OCI-M2 (cell line): Measurements from ENCODE around the gene RERE.

ENCODE experiments used
- DNase-seq: peaks from one replicate; lab custom pipeline; 2025; ENCODE audit not compliant: unreplicated experiment; lab: John Stamatoyannopoulos, UW

RERE gene

GRCh38 chr1:8343464-8344001, 473.9 kb downstream of the RERE start:
- no peak for DNase-seq

DNA sequence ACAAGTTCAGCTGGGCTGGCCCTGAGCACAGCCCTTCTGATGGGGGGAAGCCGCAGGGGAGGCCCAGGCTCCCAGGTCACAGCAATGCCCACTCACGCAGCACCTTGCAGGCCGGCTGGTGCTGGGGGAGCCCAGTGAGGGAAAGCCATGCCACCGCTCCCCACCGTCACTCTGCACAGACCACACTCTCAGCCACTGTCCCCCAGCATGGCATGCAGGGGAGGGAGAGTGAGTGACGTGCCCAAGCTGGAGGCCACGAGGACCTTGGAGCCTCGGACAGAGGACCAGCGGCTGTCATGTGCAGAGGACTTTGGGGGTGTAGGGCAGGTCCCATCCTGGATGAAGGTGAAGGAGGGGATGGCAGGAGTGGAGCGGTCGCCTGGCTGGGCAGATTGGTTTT, 474.4 kb downstream of the RERE start:
- DNase-seq = no peak

DNA sequence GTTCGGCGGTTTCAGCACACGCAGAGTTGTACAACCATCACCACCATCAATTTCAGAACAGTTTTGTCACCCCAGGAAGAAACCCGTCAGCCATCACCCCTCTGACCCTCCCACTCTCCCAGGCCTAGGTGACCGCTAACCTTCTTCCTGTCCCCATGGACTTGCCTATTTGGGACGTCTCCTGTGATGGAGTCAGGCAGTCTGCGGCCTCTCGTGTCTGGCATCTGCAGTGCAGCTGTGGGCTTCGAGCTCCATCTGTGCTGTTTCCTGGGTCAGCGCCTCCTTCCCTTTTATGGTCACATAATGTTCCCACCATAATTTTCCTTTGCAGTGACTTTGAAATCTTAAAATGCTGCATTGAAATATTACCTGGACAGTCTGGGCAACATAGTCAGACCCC, 475.1 kb downstream of the RERE start:
- DNase-seq = no peak

DNA sequence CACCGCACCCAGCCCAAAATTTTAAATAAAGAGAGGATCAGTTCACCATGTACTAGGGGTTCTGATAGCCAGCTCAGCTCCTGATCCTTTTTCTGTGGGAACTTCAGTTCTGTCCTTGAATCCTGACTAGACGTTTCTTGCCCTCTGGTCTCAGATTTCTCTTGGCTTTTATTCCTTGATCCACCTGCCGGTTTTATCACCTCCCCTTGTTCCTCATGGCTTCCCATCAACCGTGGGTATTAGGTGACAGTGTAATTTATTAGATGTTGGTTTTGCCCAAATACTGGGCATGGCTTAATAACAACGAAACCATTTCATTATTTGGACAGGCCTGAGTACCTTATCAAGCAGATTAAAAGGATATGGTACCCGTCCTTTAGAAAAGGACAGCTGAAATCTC, 477.0 kb downstream of the RERE start:
- DNase-seq = no peak

- DNase-seq = no peak
Measured at GRCh38 chr1:8339203-8339600, 478.2 kb downstream of the RERE start.

DNA sequence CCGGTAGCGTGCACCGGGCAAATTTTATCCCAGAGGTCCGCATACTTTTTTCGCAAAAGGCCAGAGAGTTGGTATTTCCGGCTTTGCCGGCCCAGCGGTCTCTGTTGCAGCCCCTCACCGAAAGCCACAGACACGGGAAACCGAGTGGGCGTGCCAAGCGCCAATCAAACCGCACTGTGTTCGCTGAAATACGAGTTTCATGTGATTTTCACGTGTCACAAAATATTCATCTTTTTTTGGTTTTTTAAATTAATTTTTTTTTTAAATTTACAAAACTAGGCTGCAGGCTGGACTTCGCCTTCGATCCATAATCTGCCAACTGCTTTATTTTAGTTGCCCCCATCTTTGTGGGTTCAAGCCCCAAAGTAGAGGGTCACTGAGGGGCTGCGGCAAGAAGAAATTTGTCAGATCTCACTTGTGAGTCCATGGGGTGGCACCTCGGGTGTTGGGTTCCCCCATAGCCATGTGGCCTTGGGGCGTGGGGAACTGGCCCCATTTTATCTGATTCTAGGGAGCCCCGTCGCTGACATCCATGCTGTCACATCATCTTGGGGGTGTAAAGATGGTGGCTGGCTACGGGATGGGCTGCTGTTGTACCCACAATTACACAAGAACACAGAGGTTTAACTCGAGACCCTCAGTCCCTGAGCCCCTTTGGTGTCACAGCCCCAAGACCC, 478.8 kb downstream of the RERE start:
- no peak for DNase-seq

DNA sequence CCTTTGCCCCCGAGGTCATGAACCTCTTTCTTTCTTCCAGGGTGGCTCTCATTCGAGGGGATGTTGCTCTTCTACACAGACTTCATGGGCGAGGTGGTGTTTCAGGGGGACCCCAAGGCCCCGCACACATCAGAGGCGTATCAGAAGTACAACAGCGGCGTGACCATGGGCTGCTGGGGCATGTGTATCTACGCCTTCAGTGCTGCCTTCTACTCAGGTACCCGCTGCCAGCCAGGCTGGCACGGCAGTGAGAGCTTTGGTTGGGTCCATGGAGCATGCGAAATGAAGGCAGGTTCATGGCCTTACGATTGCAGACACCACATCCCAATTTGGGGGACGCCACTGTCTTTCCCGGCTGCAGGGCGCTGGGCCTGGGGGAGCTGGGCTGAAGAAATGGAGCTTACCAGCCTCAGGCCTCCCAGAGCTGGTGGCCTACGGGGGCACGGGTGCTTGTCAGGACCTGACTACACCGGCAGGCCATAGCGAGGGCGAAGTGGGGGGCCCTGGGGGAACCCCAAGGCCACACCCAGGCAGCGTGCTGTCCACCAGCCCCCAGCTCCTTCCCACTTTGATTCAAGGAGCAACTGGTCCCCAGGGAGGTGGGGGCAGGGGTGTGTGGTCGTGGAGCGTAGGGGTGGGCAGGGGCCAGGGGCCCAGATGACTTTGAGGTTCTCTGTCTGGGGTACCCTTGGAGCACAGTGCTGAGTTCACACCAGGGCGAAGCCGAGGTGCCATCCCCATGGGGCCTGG, 479.5 kb downstream of the RERE start:
- no peak for DNase-seq

DNA sequence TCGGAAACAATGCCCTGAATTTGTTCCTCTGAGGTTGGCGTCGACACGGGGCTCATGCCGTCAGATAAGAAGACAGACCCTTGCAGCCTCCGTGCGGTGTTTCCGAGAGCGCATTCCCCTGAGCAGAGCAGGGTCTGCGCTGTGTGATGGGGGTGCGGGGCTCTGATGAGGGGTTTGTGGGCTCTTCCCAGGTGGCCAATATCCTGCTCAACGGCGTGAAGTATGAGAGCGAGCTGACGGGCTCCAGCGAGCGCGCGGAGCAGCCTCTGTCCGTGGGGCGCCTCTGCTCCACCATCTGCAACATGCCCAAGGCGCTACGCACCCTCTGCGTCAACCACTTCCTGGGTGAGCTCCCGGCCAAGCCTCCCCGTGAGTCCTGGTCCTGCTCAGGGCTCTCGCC, 482.2 kb downstream of the RERE start:
- no peak for DNase-seq

- DNase-seq = no peak
Measured at GRCh38 chr1:8334106-8334851, 483.2 kb downstream of the RERE start.

- no peak for DNase-seq
Measured at GRCh38 chr1:8333246-8333987, 484.0 kb downstream of the RERE start.

GRCh38 chr1:8332806-8333205, 484.6 kb downstream of the RERE start:
- no peak for DNase-seq

- no peak for DNase-seq
Measured at GRCh38 chr1:8330271-8331125, 486.9 kb downstream of the RERE start.

DNA sequence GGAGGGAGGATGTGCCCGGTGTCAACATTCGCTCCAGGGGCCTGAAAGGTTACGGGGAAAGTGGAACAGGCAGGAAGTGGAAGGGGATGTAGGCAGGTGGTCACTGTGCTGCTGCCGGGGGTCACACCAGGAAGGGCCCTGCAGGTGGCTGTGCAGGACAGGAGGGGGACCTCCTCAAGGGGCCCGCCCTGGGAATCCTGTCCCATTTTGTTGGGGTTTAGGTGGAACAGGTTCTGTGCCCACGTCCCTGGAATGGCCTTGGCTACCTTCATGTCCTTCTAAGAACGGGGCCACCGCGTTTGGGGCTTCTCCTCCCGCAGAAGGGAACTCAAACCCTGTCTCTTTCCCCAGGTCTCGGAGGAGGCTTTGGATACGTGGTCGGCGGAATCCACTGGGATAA, 487.6 kb downstream of the RERE start:
- DNase-seq = no peak

- DNase-seq = no peak
Measured at GRCh38 chr1:8329439-8329838, 488.0 kb downstream of the RERE start.

DNA sequence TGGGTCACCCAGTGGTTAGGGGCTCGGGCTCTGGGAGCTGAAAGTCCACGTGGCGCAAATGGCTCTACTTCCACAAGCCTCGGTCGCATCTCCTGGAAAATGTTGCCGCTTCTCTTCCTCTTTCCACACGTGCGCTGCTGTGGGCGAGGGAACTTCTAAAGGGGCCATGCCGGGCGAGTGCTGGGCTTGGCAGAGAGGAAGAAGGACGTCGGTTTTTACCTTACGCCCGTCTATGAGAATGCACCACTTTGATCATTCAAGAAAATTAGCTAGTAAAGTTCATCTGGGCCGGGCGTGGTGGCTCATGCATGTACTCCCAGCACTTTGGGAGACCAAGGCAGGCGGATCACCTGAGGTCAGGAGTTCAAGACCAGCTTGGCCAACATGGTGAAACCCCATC, 489.2 kb downstream of the RERE start:
- DNase-seq = no peak

- no peak for DNase-seq
Measured at GRCh38 chr1:8326265-8326664, 491.2 kb downstream of the RERE start.

- DNase-seq = no peak
Measured at GRCh38 chr1:8325771-8326170, 491.7 kb downstream of the RERE start.

DNA sequence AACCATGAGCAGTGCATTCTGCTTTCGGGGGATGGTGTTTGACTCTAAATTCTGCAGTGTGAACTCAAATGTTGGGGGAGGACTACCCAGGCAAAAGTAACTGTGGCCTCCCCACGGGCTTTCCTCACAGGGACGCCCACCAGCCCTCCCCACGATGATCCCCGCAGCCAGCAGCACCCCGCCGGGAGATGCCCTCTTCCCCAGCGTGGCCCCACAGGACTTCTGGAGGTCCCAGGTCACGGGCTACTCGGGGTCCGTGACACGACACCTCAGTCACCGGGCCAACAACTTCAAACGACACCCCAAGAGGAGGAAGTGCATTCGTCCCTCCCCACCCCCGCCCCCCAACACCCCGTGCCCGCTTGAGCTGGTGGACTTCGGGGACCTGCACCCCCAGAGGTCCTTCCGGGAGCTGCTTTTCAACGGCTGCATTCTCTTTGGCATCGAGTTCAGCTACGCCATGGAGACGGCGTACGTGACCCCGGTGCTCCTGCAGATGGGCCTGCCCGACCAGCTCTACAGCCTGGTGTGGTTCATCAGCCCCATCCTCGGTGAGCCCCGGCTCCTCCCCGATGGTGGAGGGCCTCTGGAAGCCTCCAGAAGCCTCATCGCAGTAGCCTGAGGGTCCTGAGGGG, 493.1 kb downstream of the RERE start:
- no peak for DNase-seq

GRCh38 chr1:8323706-8324105, 493.7 kb downstream of the RERE start:
- no peak for DNase-seq

DNA sequence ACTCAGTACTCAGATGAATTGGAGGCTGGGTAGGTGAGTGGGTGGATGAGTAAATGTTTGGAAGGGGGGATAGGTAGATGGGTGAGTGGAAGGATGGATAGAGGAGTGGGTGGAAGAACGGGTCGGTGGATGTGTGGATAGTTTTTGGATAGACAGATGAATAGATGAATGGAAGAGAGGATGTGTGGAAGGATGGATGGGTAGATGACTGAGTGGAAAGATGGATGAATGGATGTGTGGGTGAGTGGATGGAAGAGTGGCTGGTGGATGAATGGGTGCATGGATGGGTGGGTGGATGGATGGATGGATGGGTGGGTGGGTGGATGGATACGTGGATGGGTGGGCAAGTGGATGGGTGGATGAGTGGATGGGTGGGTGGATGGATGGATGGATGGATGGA, 495.8 kb downstream of the RERE start:
- DNase-seq = no peak
